HG03039 (cell line): ENCODE results near the gene UBE2S.
A peak's percentile ranks its signal among the peaks of the same experiment; 100 is the strongest.

Experiments
- ATAC-seq: cut with Tn5 transposase; IDR thresholded peaks from one replicate; pipeline ENCODE4 v1.9.1; 2021; ENCODE audit warnings: mild to moderate bottlenecking, moderate library complexity; ENCODE audit not compliant: unreplicated experiment

UBE2S gene

DNA sequence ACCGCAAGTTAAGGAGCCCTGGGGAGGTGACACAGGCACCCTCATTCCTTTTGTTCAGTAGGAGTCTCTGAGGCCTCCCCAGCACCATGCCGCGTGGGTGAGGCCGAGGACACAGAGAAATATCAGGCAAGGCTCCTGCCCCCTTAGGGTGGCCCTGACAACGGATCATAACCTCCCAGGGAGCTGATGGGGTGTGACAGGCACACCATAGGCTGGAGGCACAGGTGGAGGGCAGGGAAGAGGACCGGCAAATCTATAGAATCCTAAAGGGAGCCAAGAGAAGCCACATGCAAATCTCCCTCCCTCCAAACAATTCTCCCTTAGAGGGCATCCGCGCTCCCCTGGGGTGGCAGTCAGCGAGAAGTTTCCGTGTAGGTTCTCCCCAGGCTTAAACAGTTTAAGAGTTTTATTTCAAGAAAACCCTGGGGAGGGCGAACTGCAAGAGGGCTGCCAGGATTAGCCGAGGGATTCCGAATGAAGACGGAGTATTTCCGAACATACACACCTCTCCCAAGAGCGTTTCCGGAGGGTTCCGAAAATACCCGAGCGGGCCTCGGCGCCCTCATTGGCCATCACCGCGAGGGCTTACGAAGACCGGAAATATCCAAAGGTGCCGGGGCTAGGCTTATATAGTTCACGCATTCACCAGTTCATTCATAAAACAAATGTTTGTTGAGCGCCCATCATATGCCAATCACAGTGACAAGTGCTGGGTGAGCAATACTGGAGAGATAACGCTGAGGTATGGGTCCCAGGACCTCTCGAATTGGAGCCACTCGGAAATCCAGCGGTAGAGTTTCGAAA is 22.5 kb downstream of the UBE2S start:
- peak; percentile 33 for ATAC-seq

DNA sequence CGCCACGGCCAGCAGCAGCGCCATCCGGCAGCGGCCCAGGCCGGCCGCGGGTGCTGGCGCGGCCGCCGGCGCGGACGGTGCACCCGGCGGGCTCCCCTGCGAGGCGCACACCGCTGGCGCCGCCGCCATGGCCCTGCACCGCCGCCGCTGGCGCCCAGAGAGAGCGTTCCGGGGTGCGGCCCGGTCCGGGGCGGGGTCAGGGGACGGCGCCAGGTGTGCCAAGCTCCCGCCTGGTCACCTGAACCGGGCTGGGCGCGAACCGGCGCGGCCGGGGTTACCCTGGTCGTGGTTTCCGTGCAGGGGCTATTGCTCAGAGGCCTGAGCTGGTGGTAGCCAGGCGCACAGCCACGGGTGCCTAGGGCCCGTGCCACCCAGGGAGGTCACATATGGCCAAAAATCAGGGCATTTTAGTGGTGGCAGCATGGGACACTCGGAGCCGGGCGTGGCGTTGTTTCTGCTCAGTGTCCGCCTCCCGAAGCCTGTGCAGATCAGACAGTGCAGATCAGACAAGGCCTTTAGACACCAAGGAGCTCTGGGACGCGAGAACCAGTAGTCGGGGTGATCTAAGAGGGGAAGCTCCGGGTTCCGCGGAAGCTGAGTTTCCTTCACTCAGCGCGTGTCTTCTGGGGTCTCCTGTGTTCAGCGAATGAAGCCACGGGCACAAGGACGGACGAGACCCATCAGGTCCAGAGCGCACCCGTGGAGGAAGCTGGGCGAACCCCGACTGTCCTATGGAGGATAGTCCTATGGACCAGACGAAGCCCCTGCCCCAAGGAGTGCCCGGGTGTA is 23.3 kb downstream of the UBE2S start, which contains the start of gene TMEM238:
Gene TMEM238, minus strand, starts transcription at position 162 of the 789 bp plus-strand sequence. Its CDS starts 33 bp downstream, at position 129.
- no peak for ATAC-seq

DNA sequence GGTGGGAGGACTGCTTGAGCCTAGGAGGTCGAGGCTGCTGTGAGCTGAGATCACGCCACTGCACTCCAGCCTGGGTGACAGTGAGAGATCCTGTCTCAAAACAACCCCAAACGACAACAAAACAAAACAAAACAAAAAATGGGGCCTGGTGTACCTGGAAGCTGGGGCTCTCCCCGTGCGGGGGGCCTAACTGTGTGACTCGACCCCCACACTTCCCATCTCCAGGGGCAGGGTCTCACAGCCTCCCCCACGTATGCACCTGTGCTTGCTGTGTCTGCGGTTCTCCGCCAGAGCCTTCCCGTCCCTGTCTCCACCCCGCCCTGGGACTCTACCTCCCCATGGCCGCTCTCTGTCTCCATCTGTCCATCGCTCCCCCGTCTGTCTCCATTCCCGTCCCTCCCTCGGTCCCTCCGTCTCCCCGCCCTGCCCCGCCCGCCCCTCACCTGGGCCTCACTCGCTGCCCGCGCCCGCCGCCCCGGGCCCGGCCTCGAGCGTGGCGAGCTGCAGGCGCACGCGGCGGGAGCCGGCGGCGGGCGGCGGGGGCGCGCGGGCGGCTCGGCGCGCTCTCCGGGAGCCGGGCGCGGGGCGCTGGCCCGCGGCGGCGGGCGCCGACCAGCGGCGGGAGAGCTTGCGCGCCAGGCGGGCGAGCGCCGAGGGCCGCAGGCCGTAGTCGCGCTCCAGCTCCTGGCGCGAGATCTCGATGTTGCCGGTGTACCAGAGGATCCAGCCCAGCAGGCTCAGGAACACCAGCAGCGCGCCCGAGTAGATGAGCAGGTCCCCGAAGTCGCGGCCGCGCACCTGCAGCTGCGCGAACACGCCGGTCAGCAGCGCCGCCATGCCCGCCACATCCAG is 24.1 kb downstream of the UBE2S start:
- ATAC-seq, result no peak

GRCh38 chr19:55382522-55383054 is 25.0 kb downstream of the UBE2S start:
- ATAC-seq, result no peak

DNA sequence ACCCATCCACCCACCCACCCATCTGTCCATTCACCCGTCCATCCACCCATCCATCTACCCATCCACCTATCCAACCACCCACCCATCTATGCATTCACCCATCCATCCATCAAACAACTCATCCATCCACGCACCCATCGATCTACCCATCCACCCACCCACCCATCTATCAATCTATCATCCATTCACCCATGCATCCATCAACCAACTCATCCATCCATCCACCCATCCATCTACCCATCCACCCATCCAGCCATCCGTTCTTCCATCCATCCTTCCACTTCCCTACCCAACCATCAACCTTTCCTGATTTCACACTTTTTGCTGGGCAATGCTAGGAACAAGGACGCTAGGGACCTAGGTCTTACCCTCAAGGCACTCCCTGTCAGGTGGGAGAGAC is 25.6 kb downstream of the UBE2S start:
- no peak for ATAC-seq

DNA sequence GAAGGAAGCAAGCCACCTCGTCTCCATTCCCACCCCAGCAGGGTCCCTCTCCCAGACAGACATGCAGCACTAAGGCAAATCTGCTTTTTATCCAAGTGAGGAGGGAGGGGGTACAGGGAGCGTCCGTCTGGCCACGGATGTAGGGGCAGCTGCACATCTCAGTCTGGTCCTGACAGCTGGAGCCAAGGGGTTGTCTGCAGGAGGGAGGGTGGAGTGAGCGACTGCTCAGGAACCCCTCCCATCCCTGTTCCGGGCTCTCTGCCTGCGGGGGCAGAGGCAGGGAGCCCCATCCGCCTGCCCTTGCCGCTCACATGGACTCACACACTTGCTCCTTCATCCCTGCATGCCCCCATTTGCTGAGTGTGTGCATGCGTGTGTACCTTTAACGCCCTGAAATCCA is 28.4 kb downstream of the UBE2S start:
- no peak for ATAC-seq

DNA sequence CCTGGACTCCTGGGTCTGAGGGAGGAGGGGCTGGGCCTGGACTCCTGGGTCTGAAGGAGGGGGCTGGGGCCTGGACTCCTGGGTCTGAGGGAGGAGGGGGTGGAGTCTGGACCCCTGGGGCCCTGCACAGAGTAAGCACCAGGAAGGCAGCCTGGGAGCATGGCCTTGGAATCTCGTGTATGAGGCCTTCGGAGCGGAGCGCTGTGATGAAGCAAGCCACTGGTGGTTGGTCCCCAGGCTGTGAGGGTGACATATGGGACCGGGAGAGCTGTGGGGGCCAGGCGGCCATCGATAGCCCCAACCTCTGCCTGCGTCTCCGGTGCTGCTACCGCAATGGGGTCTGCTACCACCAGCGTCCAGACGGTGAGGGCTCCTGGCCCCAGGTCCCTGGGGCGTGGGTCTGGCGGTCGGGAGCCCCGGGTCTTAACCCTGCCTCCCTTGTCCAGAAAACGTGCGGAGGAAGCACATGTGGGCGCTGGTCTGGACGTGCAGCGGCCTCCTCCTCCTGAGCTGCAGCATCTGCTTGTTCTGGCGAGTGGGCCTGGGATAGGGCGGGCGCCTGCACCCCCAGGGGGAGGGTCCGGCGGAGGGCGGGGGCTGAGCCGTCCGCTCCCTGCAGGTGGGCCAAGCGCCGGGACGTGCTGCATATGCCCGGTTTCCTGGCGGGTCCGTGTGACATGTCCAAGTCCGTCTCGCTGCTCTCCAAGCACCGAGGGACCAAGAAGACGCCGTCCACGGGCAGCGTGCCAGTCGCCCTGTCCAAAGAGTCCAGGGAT is 30.0 kb downstream of the UBE2S start:
- no peak for ATAC-seq

DNA sequence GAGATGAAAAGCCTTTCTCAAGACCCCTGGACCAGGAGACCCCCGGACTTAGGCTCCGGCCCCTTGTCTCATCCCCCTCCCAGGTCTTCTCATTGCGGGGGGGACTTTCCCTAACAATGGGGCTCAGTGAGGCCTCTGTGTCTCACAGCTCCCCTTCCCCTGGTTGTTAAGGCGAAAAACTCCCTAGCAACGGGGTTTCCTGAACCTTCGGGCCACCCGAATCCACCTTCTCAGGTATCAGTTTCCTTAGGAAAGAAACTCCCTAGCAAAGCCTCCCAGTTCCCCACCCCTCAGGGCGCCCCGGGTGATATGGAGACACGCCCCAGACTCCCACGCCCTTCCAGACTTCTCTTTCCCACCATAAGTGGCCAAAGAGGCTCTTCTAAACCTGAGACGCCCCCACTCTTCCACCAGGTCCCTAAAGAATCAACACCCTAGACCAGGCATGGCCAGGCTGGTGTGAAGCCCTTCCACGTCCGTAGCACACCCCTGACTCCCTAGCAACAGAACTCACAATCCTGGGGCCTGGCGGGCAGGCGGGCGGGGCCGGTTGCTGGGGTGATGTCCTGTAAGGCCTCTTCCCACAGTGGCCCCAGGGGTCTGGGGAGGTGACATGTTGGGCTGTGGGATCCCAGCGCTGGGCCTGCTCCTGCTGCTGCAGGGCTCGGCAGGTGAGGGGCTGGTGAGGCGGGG is 31.2 kb downstream of the UBE2S start, which contains the start of gene TMEM190:
Gene TMEM190, plus strand, starts transcription at position 586 of the 693 bp plus-strand sequence. Its CDS starts 28 bp downstream, at position 614.
- no peak for ATAC-seq

DNA sequence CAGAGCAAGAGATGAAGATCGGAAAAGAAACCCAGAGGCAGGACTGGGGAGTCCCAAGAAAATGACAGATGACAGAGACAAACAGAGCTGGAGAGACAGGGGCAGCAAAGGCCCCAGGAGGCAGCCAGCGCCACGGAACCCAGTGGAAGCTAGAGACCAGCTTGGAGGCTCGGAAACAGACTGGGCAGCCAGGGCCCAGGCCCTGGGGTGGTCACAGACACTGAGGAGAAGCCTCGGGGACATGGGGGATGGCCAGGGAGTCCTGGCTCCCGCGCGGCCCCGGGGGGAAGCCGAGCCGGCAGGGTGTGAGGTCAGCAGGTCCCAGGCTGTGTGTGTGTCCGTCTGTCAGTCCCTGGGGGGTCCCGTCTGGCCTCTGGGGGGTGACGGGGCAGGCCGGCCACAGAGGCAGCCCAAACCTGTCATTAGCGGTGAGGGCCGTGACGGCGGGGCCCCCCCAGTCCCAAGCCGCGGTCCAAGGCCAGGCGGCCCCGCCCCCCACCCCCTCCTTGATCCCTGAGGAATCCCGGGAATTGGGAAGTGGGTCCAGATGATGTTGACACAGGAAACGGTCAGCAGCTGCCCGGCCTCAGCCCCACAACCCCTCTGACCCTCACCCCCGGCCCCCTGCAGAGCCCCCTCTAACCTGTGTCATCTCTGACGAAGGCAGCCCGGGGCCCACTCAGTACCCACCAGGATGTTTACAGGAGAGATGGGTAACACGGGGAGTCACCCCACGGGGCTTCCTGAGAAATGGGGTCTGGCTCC is 33.4 kb downstream of the UBE2S start:
- no peak for ATAC-seq

DNA sequence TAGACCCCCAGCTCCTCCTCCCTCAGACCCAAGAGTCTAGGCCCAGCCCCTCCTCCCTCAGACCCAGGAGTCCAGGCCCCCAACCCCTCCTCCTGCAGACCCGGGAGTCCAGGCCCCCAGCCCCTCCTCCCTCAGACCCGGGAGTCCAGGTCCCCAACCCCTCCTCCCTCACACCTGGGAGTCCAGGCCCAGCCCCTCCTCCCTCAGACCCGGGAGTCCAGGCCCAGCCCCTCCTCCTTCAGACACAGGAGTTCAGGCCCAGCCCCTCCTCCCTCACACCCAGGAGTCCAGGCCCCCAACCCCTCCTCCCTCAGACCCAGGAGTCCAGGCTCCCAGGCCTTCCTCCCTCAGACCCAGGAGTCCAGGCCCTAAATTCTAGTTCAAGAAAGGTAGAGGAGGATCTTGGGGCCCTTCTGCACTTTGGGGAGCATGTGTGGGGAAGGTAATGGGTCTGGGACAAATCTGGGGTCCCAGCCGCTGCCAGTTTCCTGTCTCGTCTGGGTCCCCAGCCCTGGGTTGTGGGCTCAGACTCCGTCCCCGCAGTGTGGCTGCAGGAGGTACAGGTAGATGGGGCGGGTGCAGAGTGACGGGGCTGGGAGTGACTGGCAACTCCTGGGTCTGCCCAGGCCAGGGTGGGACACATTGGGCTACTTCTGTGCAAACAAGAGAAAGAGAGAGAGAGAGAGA is 34.1 kb downstream of the UBE2S start:
- no peak for ATAC-seq

DNA sequence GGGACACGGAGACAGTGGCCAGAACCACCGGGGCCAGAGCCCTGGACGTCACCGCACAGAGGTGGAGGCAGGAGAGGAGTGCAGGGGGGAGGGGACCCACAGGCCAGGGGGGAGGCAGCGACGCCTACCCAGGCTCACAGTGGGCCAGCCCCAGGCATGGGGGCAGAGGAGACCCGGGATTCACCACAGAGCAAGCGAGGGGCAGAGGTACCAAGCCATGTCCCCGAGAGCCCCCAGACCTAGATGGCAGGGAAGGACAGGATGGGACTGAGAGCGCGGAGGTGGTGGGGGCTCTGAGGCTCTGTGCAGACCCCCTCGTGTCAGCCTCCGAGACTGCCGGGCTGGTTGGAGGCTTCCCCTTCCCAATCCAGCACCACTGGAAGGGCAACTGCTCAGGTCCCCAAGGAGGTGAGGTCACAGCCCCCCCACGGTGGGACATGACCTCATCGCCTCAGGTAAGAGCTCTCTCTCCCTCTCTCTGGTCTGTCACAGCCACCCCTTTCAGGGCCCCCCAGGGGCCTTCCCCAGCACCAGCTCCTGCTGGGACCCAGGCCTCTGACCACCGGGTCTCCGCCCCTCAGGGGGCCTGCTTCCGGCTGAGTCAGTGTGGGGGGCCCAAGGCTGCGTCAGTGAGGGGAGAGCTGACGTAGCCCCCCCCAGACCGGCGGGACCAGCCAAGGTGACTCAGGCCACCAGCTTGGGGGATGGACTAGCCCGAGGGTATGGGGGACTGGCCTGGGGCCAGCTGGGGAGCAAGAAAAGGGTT is 35.1 kb downstream of the UBE2S start:
- ATAC-seq, result no peak

DNA sequence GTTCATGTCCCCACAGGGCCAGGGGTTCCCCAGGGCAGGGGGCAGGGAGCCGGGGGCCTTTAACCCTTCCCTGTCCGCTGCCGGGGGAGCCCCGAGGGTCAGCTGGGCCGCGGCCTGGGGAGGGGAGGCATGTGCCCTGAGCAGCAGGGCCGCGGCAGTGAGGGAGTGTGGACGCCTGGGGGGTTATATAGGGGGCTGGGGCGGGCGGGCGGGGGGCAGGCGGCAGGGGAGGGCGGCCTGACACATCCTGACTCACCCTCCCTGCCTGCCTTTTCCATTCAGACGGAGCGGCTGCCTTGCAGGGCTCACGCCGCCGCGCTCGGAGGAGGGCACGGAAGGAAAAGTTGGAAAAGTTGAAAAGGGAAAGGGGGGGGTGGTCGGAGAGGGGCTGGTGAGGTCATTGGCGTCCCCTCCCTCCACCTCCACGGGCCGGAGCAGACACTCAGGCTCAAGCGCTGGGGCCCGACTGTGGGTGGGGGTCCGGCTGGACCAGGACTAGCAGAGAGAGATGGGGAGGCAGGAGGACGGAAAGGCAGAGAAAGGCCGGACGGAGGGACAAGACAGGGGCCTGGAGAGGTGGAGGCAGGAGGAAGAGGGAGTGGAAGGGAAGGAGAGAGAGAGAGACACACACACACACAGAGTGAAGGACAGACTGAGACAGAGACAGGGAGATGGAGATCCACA is 37.1 kb downstream of the UBE2S start, which contains the start of gene IL11:
Gene IL11, minus strand, starts transcription at position 159 of the 684 bp plus-strand sequence. Its CDS starts 153 bp downstream, at position 6.
- no peak for ATAC-seq

DNA sequence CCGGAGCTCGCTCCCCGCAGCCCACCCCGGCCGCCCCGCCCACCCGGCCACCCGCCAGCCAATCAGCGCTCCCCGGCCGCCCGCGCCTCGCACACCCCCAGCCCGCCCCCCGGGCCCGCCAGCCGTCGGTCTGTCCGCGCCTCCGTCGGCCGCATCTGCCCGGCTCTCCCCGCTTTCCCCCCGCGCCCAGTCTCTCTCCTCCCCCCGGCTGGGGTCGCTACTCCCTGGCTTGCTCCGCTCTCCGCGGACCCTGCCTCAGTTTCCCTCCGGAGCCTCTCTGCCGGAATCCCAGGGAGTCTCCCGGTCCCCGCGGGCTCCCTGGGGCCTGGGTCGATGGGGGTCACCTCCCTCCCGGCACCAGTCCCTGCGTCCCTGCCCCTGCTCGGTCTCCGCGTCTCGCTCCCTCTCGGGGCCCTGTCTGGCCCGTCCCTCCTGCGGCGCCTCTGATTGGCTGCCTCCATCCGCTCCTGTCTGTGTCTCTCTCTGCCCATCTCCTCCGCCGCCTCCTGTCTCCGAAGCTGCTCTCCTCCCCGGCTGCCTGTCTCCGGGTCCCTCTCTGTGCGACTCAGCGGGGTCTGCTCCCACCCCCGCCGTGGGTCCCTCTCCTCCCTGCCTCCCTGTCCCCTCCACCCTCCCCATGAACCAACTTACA is 37.8 kb downstream of the UBE2S start:
- no peak for ATAC-seq

DNA sequence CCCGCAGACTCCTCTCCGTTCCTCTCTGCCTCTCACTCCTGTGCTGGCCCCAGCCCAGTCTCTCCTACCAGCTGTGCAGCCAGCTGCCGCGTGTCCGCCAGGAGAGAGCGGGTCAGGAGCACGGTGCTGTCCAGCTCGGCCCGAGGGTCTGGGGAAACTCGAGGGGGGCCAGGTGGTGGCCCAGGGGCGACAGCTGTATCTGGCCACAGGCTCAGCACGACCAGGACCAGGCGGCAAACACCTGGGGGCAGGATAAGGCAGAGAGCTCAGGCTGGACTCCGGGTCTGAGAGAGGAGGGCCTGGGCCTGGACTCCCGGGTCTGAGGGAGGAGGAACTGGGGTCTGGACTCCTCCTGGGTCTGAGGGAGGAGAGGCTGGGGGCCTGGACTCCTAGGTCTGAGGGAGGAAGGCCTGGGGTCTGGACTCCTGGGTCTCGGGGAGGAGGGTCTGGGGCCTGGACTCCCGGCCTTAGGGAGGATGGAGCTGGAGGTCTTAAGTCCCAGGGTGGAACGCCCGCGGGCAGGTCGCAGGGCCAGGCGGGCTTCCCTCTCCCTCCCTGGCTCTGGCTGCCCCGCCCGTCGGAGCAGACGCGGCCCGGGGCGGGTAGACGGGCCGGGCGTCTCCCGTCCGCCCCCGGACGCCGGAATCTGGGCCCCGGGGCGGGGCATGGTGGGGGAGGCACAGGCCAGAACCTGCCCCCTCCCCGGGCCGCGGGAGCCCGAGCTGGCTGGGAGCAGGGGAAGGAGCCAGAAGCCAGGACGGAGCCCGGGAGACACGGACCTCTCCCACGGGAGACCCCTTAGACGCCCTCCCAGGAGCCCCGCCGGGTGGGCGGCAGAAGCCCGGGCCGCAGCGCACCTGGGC is 38.7 kb downstream of the UBE2S start:
- no peak for ATAC-seq

GRCh38 chr19:55368106-55368505 is 39.5 kb downstream of the UBE2S start:
- no peak for ATAC-seq
